Choroid plexus epithelial cell (primary cell): ENCODE data around the gene ARID5B.
A peak's percentile ranks its signal among the peaks of the same experiment; 100 is the strongest.

Experiments used
- DNase-seq: peaks from one replicate; pipeline ENCODE4 v3.0.0-alpha.2; 2010; ENCODE audit warnings: low read depth
- H3K4me3 ChIP-seq: 2 replicates; pipeline ENCODE4 v1.5.1; 2011; ENCODE audit warnings: low read depth, mild to moderate bottlenecking, control low read depth, low read length, moderate library complexity
- CTCF ChIP-seq: conservative IDR thresholded peaks from 2 replicates; pipeline ENCODE4 v1.5.1; 2011; ENCODE audit warnings: low read depth, mild to moderate bottlenecking, control low read depth, inconsistent platforms, low read length, moderate library complexity

ARID5B gene

GRCh38 chr10:62062752-62063512 is 161.4 kb downstream of the ARID5B start:
- no peak for TF ChIP-seq CTCF
- no peak overlapping the region for H3K4me3 ChIP-seq
- no peak for DNase-seq

GRCh38 chr10:62063795-62064472 is 162.4 kb downstream of the ARID5B start:
- no peak overlapping the region for H3K4me3 ChIP-seq
- peak; percentile 65 for DNase-seq
- TF ChIP-seq CTCF: no peak

- no peak overlapping the region for H3K4me3 ChIP-seq
- TF ChIP-seq CTCF: no peak
- DNase-seq: no peak
These were observed 166.1 kb downstream of the ARID5B start for GRCh38 chr10:62067560-62067959.

GRCh38 chr10:62068464-62068863 is 167.0 kb downstream of the ARID5B start:
- DNase-seq: no peak
- TF ChIP-seq CTCF: no peak
- H3K4me3 ChIP-seq: no peak overlapping the region

GRCh38 chr10:62069452-62070178 is 168.1 kb downstream of the ARID5B start:
- no peak overlapping the region for H3K4me3 ChIP-seq
- TF ChIP-seq CTCF: no peak
- DNase-seq: no peak

GRCh38 chr10:62071846-62072281 is 170.4 kb downstream of the ARID5B start:
- DNase-seq: no peak
- no peak overlapping the region for H3K4me3 ChIP-seq
- no peak for TF ChIP-seq CTCF
